ENCODE data around the gene AP4B1.

DNA sequence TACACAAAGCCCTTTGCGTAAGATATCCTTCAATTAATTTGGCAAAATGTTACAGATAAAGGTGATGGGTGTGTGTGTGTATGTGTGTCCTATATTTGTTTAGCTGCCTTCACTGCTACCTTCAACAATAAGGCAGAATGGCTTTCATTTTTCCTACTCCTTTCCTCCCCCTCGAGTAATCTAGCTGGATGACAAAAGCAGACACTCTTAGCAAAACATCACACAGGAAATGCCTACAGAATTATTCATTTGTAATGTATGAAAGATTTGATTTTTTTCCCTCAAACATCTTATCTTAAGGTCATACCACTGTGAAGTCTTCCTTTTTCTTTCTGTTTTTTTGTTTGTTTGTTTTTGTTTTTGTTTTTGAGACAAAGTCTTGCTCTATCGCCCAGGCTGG is 43.7 kb downstream of the AP4B1 start:
- no peak for TF ChIP-seq EZH2 (IDR thresholded peaks at IDR 0.05)
- TF ChIP-seq POLR2AphosphoS5 (IDR thresholded peaks at IDR 0.05; ENCODE audit: borderline replicate concordance, low read depth, low read length) = no peak
